HepG2 (cell line): ENCODE results near the gene HNRNPUL2.

Source experiments
- AFF4 ChIP-seq: sonication (generic); formaldehyde crosslinking; IDR thresholded peaks from 2 replicates; pipeline ENCODE4 v1.4.0; 2020; ENCODE audit warnings: missing genetic modification reagents
- CHD2 ChIP-seq: IDR thresholded peaks from 2 replicates; pipeline ENCODE4 v1.6.1; 2011; ENCODE audit warnings: low read depth, low read length, improper control_type of control experiment
- CTCF ChIP-seq: sonication (generic); formaldehyde crosslinking; IDR thresholded peaks from 2 replicates; pipeline ENCODE4 v1.5.0; 2020; ENCODE audit warnings: mild to moderate bottlenecking, missing genetic modification reagents, moderate library complexity
- NFE2L2 ChIP-seq: fragments of 150-350 bp; IDR thresholded peaks from 2 replicates; pipeline ENCODE4 v1.6.1; 2014; ENCODE audit warnings: low read length
- TOE1 ChIP-seq: sonication (generic); formaldehyde crosslinking; IDR thresholded peaks from 2 replicates; pipeline ENCODE4 v1.4.0; 2020; ENCODE audit warnings: mild to moderate bottlenecking, missing genetic modification reagents
- ZBTB7A ChIP-seq: sonication (generic); formaldehyde crosslinking; IDR thresholded peaks from 2 replicates; pipeline ENCODE4 v1.8.0; 2022; ENCODE audit warnings: mild to moderate bottlenecking, missing genetic modification reagents
- ZNF766 ChIP-seq: sonication (generic); formaldehyde crosslinking; IDR thresholded peaks from 2 replicates; pipeline ENCODE4 v1.5.0; 2020; ENCODE audit warnings: missing genetic modification reagents, borderline replicate concordance

- TF ChIP-seq ZNF766 (CRISPR knock-in tag) (no peak), TOE1 (CRISPR knock-in tag) (no peak), NFE2L2 (no peak), AFF4 (no peak), CHD2 (no peak), ZBTB7A (CRISPR knock-in tag) (no peak), CTCF (CRISPR knock-in tag) (no peak)
Observed at GRCh38 chr11:62737196-62737595, 9.9 kb upstream of the HNRNPUL2 start.
